GM12892 (cell line): ENCODE data around the gene STAMBPL1.
A peak's percentile ranks its signal among the peaks of the same experiment; 100 is the strongest.

Experiments used
- POLR2A ChIP-seq: IDR thresholded peaks from 2 replicates; pipeline ENCODE4 v1.6.1; 2011; ENCODE audit warnings: low read depth, low read length, control low read depth
- POLR2AphosphoS5 ChIP-seq: IDR thresholded peaks from 2 replicates; pipeline ENCODE4 v1.6.1; 2011; ENCODE audit warnings: low read depth, low read length, control low read depth
- TAF1 ChIP-seq: IDR thresholded peaks from 2 replicates; pipeline ENCODE4 v1.6.1; 2011; ENCODE audit warnings: low read depth, mild to moderate bottlenecking, control low read depth, low read length, borderline replicate concordance

DNA sequence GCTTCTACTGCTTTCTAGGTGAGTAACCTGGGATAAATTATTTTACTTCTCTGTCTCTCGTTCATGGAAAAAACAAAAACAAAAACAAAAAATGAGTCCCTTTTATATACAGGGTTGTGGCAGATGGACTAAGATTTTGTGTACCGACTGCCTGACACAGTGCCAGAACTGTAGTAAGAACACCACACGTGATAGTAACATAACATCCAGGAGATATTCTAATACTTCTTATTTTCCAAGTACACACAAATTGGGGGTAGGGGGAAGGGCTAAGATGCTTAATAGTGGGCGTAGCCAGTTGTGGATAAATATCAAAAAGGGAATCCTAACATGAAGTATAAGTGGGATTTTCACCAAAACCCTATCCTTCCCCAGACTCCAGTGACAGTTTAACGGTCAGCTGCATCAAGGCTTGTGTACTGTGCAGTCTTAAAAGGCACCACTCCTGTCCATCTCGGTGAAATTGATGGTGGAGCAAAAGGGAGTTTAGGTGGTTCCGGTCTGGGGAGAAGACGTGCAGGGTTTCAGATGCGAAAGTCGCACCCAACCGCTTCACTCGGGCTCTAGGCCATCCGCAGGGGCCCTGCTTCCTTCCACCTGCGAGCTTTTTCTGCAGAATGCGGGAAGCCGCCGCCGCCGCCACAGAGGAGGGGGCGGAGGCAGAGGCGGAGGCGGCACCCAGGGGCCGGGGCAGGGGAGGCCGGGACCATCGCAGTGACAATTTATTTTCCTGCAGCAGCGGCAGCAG lies at the start of gene STAMBPL1:
- TF ChIP-seq POLR2A (no peak), POLR2AphosphoS5 (no peak), TAF1 (0 out of 2 replicates have a peak, but pooled peaks have one; percentile 25)
